Measurements from ENCODE around the gene TMEM140.
"Not testable (repeated sequence)": the region's sequence is repeated elsewhere in the genome, so short reads cannot be mapped to it uniquely, and the experiment has no call there.

TMEM140 gene

DNA sequence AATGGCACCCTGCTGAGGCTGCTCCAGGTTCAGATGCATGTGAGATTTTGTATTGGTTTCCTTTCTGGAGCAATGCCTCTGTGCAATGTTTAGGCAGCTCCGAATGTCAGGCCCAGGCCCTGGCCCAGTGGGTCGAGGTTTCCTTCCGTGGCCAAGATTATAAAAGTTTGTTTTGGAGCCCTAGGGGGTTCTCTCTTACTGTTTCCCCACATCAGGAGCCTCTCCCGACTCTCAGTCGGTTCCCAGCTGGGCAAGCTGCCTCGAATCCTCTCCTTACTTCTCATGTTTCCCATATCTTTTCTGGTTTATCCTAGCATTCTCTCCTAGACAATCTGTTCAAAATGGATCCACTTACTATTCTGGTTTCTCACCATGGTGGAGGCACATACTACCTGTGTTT lies 11.0 kb downstream of the TMEM140 start:
- DNase-seq (ENCODE audit: low read depth), result no peak

GRCh38 chr7:135159359-135160085 lies 11.7 kb downstream of the TMEM140 start:
- no peak for DNase-seq (ENCODE audit: low read depth)

- no peak for DNase-seq (ENCODE audit: low read depth)
Measured at GRCh38 chr7:135160098-135160857, 12.4 kb downstream of the TMEM140 start.

DNA sequence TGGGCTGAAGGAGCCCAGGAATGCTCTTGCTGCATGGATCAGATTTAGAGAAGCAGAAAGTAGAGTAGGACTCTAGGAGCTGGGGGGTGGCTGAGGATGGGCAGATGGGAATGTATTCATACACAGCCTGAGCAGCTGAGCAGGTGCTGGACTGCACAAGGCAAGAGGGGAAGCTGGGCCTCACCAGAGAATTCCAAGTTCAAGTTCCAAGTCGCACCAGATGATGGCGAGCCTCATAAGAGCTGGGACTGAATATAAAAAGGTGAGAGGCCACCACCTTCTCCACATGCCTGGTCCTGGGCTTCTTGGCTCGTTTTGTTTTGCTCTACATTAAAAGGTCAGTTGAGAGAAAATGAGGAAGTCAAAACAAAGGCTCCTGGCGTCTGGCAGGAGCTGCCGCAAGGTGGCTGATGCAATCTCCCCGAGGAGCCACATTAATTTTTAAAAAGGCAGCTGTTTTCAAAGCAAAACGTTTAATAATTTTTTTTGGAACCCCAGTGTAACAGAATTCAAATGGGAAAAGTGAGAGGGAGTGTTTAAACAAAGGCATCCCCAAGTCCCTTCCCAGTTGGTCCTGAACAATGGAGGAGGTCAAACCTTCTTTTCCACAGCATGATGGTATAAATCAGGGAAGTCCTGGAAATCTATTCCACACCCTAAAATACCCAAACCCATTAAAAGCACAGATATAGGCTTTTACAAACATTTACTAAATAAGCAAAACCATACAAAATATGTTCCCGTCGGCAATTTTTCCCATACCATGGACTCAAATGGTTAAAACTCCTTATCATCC lies 13.2 kb downstream of the TMEM140 start:
- DNase-seq (ENCODE audit: low read depth), result no peak

DNA sequence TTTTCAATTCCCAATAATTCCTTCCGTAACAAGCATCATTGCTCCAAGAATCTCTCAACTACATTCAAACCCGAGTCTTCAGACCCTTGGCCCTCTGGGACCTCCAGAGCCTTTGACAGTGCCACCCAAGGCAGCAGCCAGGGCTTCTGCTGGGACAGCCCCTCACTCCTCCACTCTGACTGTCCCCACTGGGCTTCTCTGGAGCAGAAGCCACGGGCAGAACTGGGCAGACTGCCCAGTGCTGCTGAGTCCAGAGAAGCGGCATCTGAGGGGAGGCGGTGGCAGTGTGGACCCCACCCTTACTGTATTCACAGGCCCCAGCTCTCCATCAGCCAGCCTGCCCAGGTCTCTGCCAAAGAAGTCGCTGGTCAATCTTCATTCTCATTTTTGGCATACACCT lies 13.8 kb downstream of the TMEM140 start:
- no peak for DNase-seq (ENCODE audit: low read depth)

- no peak for DNase-seq (ENCODE audit: low read depth)
Measured at GRCh38 chr7:135162382-135163001, 14.6 kb downstream of the TMEM140 start.

GRCh38 chr7:135164357-135165061 lies 16.6 kb downstream of the TMEM140 start:
- DNase-seq (ENCODE audit: low read depth), result no peak

- no peak for DNase-seq (ENCODE audit: low read depth)
Measured at GRCh38 chr7:135165862-135166261, 18.0 kb downstream of the TMEM140 start.

DNA sequence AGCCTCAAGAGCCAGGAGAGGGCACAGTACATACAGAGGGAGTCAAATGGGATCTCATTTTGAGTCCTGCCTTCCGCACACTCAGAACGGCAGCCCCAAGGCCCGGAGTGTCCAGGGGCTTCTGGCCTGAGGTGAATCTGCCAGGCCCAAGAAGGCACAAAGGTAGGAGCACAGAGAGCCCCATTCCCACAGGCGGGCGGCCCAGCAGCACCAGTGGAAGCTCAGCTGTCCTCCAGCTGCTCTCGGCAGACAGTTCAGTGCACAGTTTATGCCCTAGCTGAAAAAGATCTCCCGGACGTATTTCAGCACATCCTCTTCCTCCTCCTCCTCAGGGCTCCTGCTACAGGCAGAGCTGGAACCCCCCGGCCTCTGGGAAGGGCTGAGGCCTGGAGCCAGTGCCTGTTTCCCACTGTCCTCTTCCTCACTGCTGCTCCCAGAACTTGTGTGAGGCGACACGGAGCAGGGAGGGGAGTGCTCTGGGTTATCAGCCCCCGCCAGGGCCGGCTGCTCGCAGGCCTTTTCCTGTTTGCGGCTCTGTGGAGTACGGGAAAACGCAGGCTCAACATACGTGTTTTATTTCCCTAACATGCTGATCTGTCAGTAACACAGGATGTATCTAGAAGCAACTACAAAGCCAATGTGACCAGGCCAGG lies 18.6 kb downstream of the TMEM140 start:
- no peak for DNase-seq (ENCODE audit: low read depth)

GRCh38 chr7:135167365-135167917 lies 19.6 kb downstream of the TMEM140 start:
- DNase-seq (ENCODE audit: low read depth), result no peak

GRCh38 chr7:135168001-135168400 lies 20.1 kb downstream of the TMEM140 start:
- DNase-seq (ENCODE audit: low read depth), result no peak

DNA sequence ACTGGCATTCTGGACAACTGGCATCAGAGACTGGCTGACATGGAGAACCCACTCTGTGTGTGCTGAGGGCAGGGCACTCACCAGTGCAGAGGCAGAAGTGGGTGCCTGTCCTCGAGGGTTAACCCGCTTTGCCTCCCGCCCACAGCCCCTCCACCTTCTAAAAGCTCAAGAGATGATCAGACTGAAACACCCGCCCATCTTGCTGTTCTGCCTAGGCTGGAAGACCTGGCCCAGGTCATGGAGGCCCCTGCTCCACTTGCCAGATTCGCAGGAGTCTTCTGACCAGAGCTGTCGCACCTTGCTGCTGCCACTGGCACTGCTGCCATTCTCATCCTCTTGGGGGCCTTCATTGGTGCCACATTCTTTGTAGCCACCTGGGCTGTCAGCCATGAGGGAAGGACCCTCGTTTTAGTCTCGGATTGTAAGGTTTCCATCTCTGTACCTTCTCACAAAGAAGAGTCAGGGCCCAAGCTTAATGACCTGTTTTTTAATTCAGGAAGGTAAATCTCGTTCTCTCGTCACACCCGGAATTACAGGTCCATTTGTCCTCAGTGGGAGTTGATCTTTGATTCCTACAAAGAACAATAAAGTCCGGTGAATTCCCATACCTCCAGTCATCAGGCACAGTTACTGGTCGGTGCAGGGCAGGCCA lies 20.7 kb downstream of the TMEM140 start:
- no peak for DNase-seq (ENCODE audit: low read depth)

- DNase-seq (ENCODE audit: low read depth), result peak; percentile 42
Measured at GRCh38 chr7:135169141-135169963, 21.5 kb downstream of the TMEM140 start.

DNA sequence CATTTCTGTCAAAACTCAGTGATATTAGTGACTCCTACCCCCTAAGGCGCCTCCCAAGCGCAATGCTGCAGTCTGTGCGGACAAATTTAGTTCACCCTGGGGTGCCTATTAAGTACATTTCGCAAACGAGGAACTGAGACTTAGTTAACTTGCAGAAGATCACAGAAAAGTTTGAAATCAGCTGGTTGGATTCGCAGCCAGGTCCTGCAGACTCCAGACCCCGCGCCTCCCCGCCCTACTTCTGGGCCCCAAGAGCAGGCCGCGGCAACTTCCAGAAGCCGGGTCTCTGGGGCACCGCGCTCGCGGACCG lies 22.0 kb downstream of the TMEM140 start:
- DNase-seq (ENCODE audit: low read depth), result no peak

- peak; percentile 90 for DNase-seq (ENCODE audit: low read depth)
Measured at GRCh38 chr7:135170274-135170997, 22.6 kb downstream of the TMEM140 start, which contains the start of gene CYREN. TSS of gene CYREN (minus strand) at chr7:135170707. CDS start at chr7:135168922, 1,785 bp downstream.

DNA sequence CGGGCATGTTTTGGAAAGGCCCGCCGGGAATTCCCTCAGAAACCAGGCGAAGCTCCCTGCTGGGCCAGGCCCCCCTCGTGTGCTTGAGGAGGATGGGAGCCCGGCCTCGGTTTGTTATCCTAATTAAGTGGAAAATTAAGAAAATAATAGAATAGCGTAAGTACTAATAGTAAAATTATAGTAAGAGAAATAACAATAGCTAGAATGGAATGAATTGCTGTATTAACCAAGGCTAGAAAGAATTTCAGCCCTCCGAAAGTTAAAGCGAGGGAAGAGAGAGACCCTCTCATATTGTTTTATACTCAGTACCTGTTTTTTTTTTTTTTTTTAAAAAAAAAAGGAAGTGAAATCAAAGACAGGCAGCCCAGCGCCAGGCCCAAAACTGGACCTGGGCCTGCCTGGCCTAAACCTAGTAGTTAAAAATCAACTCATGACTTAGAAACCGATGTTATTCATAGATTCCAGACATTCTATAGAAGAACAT lies 23.2 kb downstream of the TMEM140 start:
- DNase-seq (ENCODE audit: low read depth), result not testable (repeated sequence)

DNA sequence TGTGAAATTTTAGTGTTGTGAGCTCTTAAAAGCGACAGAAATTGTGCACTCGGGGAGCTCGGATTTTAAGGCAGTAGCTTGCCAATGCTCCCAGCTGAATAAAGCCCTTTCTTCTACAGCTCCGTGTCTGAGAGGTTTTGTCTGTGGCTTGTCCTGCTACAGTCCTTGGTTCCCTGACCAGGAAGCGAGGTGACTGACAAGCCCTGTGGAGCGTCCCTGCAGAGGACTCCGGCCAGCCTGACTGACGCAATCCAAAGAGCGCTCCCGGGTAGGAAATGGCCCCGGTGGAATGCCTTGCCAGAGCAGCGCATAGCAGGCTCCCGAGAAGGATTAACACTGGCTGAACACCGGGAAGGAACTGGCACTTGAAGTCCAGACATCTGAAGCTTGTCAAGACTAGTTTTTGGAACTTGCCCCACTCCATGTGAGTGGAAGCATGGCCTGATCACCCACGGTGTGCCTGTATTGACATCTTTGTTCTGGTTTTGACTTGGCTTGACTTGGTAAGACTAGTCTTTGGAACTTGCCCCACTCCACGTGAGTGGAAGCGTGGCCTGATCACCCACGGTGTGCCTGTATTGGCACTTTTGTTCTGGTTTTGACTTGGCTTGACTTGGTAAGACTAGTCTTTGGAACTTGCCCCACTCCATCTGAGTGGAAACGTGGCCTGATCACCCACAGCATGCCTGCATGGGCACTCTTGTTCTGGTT lies 23.9 kb downstream of the TMEM140 start:
- not testable (repeated sequence) for DNase-seq (ENCODE audit: low read depth)

GRCh38 chr7:135173916-135174315 lies 26.0 kb downstream of the TMEM140 start:
- DNase-seq (ENCODE audit: low read depth), result not testable (repeated sequence)
